Measurements from ENCODE around the gene CDK5RAP1. TPM values are rescaled to one million over a fixed set of nuclear protein-coding genes. Genes with fewer than 3 reads are reported as not detected.
"Not testable (repeated sequence)": the region's sequence is repeated elsewhere in the genome, so short reads cannot be mapped to it uniquely, and the experiment has no call there.

CDK5RAP1 gene
- polyA plus RNA-seq, 1 experiment = 27.0 TPM

DNA sequence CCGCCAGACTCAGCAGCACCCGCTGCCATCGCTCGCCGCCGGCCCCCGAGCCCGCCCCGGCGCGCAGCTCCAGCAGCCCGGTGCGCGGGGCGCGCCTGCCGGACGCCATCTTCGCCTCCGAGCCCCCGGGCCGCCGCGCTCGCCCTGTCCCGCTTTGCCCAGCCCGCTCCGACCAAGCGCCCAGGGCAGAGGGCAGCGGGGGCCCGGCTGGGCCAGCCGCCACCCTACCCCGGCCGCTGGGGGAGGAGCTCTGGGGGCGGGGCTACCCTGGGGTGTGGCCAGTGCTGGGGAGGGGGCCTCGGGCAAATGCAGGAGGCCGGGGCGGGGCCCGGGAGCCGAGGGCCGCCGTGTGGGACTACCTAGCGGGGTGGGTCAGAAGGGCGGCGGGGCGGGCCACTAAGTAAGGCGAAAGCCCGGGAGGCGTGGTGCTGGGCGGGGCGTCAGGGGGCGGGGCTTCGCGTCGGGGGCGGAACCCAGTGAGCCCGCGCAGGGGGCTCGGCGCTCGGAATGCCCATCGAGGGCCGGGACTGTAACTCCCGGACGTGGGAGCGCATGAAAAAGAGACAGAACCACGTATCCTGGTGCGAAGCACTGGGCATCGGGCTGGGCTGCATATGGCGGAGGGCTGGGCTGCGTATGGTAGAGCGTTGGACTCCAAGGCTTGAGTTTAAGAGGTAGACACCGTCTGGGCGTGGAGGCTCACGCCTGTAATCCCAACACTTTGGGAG, 42.4 kb upstream of the CDK5RAP1 start, which contains the start of gene SNTA1:
Gene SNTA1 (minus strand): TSS at position 252 of the 728 bp plus-strand sequence. CDS start 143 bp downstream, at position 109.
- Histone ChIP-seq H3K4me3 (ENCODE audit: low read depth, low read length) (peak within 1 kb of the TSS; percentile 73), H3K27me3 (ENCODE audit: control insufficient read depth, insufficient read depth, low read length) (no peaks in the 10 kb centered on the region), H3K36me3 (ENCODE audit: control insufficient read depth, insufficient read depth, low read length) (no peaks in the 10 kb centered on the region)
- TF ChIP-seq, protein P1, sequence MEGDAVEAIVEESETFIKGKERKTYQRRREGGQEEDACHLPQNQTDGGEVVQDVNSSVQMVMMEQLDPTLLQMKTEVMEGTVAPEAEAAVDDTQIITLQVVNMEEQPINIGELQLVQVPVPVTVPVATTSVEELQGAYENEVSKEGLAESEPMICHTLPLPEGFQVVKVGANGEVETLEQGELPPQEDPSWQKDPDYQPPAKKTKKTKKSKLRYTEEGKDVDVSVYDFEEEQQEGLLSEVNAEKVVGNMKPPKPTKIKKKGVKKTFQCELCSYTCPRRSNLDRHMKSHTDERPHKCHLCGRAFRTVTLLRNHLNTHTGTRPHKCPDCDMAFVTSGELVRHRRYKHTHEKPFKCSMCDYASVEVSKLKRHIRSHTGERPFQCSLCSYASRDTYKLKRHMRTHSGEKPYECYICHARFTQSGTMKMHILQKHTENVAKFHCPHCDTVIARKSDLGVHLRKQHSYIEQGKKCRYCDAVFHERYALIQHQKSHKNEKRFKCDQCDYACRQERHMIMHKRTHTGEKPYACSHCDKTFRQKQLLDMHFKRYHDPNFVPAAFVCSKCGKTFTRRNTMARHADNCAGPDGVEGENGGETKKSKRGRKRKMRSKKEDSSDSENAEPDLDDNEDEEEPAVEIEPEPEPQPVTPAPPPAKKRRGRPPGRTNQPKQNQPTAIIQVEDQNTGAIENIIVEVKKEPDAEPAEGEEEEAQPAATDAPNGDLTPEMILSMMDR (IDR thresholded peaks at IDR 0.05; ENCODE audit: insufficient read depth, low read depth, low read length) = no peak
- ChIA-PET POLR2A (interaction anchor here (1.1 kb wide), 1 partner anchor 204 kb away, joined by 3 read pairs; no protein-coding TSS in a partner anchor), CTCF (interaction anchor here (0.8 to 2.8 kb wide), 5 partner anchors 9 to 224 kb away, joined by 3 to 9 read pairs (median 3); no protein-coding TSS in a partner anchor)
- no peak for DNase-seq (ENCODE audit: low read depth)

DNA sequence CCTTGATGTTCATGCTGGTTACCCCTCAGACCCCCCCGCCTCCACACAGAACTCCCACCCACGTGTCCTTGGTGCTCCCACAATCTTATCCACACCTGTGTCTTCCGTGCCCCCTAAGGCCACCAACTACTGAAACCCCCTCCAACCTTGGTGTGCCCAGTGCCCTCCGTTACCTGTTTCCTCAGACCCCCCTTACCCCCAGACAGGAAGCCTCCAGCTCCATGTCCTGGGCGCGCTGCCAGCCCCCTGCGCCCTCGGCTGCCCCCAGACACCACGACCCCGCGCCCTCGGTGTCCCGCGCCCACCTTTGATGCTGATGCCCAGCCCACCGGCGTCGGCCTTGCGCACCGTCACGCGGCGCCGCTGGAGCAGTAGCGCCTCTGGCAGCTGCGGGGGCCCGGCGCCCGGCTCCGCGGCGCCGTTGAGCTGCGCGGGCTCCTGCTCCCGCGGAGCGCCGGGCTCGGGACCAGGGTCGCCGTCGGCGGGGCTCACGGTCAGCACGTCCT, 41.7 kb upstream of the CDK5RAP1 start:
- ChIA-PET CTCF (interaction anchor here (0.8 to 2.8 kb wide), 4 partner anchors 9 to 14 kb away, joined by 3 to 9 read pairs (median 3); no protein-coding TSS in a partner anchor), POLR2A (interaction anchor here (1.1 kb wide), 1 partner anchor 204 kb away, joined by 3 read pairs; no protein-coding TSS in a partner anchor)
- Histone ChIP-seq H3K27me3 (ENCODE audit: control insufficient read depth, insufficient read depth, low read length) (no peaks in the 10 kb centered on the region), H3K36me3 (ENCODE audit: control insufficient read depth, insufficient read depth, low read length) (no peaks in the 10 kb centered on the region), H3K4me3 (ENCODE audit: low read depth, low read length) (peak overlapping the region; percentile 73)
- DNase-seq (ENCODE audit: low read depth) = no peak
- TF ChIP-seq, protein P1 (IDR thresholded peaks at IDR 0.05; ENCODE audit: insufficient read depth, low read depth, low read length) = no peak

DNA sequence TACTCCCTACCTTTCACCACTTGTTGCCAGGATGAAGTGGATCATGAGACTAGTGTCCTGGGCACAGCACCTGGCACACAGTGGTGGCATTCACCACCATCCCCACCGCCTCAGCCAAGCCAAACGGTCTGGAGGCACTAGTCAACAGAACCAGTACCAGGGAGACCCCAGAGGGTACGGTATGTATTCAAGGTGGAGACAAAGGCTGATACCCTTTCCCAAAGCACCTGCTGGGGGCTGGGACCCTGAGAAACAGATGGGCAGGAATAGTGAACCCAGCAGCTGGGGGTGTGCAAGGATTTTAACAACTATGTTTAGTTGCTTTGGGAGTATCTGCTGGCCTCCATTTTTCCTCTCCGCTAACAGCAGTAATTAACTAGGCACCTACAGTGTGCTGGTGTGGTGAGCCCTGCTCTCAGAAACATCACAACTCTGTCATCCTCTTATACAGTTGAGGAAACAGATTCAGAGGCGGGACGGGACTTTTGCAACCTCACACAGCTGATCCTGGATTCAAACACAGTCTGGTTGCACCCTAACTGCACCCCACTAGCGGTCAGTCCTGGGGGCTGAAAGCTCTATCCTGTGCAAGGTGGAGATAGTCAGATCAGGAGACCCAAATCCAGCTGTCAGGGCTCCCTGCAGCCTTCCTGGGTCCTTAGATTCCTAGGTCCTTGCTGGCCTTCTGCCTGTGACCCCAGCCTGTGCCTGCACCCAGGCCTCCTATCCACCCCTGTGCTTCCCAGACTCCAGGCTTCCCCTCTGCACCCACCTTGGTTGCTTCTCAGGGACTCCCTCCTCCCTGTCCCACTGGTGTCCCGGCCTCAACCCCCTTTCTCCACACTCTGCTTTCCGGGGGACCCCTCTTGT, 41.1 kb upstream of the CDK5RAP1 start:
- ChIA-PET POLR2A (no interaction called here), CTCF (interaction anchor here (1.2 kb wide), 1 partner anchor 41 kb away, joined by 3 read pairs; the partner anchor contains the start of gene CDK5RAP1)
- TF ChIP-seq, protein P1 (IDR thresholded peaks at IDR 0.05; ENCODE audit: insufficient read depth, low read depth, low read length) = no peak
- peak overlapping the region; percentile 73 for H3K4me3 ChIP-seq (ENCODE audit: low read depth, low read length)
- no peak for DNase-seq (ENCODE audit: low read depth)
- H3K36me3 ChIP-seq (ENCODE audit: control insufficient read depth, insufficient read depth, low read length) = no peaks in the 10 kb centered on the region
- no peaks in the 10 kb centered on the region for H3K27me3 ChIP-seq (ENCODE audit: control insufficient read depth, insufficient read depth, low read length)

DNA sequence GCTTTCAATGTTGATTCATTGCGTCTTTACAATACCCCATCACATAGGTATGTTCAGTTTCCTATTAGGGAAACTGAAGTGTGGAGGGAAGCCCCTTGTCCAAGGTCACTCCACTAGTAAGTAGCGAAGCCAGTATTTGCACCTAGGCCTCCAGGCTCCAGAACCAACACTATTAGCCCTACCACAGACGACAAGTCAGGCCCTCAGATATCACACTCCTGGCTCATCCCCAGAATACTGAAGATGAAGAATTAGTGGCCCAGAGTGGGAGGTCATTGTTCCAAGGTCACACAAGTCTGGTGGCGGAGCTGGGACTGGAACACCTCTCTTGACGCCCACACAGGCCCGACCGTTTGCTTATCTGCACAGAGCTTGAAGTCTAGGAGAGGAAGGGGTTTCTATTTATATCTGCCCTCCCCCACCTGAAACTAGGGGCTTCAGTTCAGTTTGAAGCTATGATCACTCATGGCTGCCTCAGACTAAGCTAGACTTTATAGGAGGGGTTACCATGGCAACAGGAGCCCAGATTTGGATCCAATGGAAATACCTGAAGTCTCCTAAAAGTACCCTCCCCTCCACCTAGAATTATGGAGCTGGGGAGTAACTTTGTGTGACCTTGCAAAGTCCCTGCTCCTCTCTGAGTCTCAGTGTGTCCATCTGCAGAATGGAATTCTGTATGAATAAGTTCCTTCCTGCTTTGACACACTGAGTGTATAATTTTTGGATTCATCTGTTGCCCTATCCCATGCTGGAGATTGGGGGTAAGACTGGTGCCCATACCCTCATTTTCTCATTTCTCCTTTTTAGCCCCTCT, 40.0 kb upstream of the CDK5RAP1 start:
- ChIA-PET CTCF (interaction anchor here (1.2 kb wide), 1 partner anchor 40 kb away, joined by 3 read pairs; the partner anchor contains the start of gene CDK5RAP1), POLR2A (no interaction called here)
- Histone ChIP-seq H3K36me3 (ENCODE audit: control insufficient read depth, insufficient read depth, low read length) (no peaks in the 10 kb centered on the region), H3K27me3 (ENCODE audit: control insufficient read depth, insufficient read depth, low read length) (no peaks in the 10 kb centered on the region), H3K4me3 (ENCODE audit: low read depth, low read length) (no peak overlapping the region)
- DNase-seq (ENCODE audit: low read depth) = no peak
- TF ChIP-seq, protein P1 (IDR thresholded peaks at IDR 0.05; ENCODE audit: insufficient read depth, low read depth, low read length) = no peak

DNA sequence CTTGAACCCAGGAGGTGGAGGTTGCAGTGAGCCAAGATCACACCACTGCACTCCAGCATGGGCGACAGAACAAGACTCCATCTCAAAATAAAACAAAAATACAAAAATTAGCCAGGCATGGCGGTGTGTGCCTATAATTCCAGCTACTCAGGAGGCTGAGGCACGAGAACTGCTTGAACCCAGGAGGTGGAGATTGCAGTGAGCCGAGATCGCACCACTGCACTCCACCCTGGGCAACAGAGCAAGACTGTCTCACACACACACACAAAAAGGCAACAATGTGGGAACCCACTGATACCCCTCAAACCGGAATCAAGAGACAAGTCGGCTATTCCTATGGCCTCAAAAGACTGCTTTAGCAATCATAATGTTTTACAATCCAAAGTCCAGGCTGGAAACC, 39.2 kb upstream of the CDK5RAP1 start:
- POLR2A ChIA-PET; CTCF ChIA-PET; H3K4me3 ChIP-seq (ENCODE audit: low read depth, low read length); H3K27me3 ChIP-seq (ENCODE audit: control insufficient read depth, insufficient read depth, low read length); DNase-seq (ENCODE audit: low read depth); H3K36me3 ChIP-seq (ENCODE audit: control insufficient read depth, insufficient read depth, low read length): not testable (repeated sequence)

Measured in BJ (cell line).